Bronchial epithelial cell (primary cell): ENCODE results near the gene NMT1. TPM values are rescaled to one million over a fixed set of nuclear protein-coding genes. Genes with fewer than 3 reads are reported as not detected.
A peak's percentile ranks its signal among the peaks of the same experiment; 100 is the strongest.

ENCODE experiments used
- DNase-seq: peaks from one replicate; pipeline ENCODE4 v3.0.0-alpha.2; 2010; ENCODE audit warnings: low read depth
- FAIRE-seq: peaks from 2 replicates; lab custom pipeline; 2011; peaks lifted over from hg19 to GRCh38; lab: Jason Lieb, UNC
- H3K27me3 ChIP-seq: 2 replicates; pipeline ENCODE4 v1.5.1; 2011; ENCODE audit warnings: low read length; ENCODE audit not compliant: control insufficient read depth, insufficient read depth
- H3K36me3 ChIP-seq: 2 replicates; pipeline ENCODE4 v1.5.1; 2011; ENCODE audit warnings: low read length; ENCODE audit not compliant: control insufficient read depth, insufficient read depth
- H3K4me3 ChIP-seq: 2 replicates; pipeline ENCODE4 v1.5.1; 2011; ENCODE audit warnings: mild to moderate bottlenecking, low read depth, low read length, control low read depth
- CTCF ChIP-seq: IDR thresholded peaks from 2 replicates; pipeline ENCODE4 v1.5.1; 2011; ENCODE audit warnings: mild to moderate bottlenecking, moderate library complexity, low read length, control low read depth, inconsistent platforms; ENCODE audit not compliant: insufficient read depth, severe bottlenecking
- total RNA-seq: library from RNA; depleted of rRNA; stranded (reverse); fragments of >200 nt; gene quantifications from 2 replicates; pipeline ENCODE4 v1.2.1, GENCODE V29; 2014

Gene NMT1
- total RNA-seq, 1 donor from 2014 or later = 54.2 TPM

- H3K27me3 ChIP-seq = no peaks in the 10 kb centered on the region
- no peak for FAIRE-seq
- H3K4me3 ChIP-seq = no peak overlapping the region
- peaks cover 26% of the 10 kb centered on the region for H3K36me3 ChIP-seq
- DNase-seq = no peak
- no peak for TF ChIP-seq CTCF
Measured at GRCh38 chr17:45090711-45091110, 29.6 kb downstream of the NMT1 start.

DNA sequence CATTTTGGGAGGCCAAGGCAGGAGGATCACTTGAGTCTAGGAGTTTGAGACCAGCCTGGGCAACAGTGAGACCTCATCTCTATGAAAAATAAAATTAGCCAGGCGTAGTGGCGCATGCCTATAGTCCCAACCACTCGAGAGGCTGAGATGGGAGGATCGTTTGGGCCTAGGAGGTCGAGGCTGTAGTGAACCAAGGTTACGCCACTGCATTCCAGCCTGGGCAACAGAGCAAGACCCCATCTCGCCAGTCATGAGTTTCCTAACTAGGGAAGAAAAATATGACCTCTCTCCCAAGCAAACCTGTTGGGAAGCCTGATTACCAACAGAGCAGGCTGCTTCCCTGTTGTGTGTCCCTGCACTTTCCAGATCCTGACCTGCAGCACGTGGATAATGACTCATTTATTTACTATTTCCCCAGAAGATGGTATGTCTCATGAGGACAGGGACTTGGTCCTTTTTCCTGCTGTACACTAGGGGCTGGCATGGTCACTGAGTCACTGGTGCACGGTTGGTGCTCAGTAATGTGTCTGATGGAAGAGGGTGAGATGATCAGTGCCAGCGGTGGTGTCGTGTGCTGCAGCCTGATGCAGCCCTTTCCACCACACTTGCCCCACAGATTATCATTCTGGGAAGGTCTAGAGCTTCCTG lies 30.8 kb downstream of the NMT1 start:
- no peak for TF ChIP-seq CTCF
- DNase-seq (peak; percentile 23), FAIRE-seq (no peak)
- Histone ChIP-seq H3K27me3 (no peaks in the 10 kb centered on the region), H3K4me3 (no peak overlapping the region), H3K36me3 (peaks cover 33% of the 10 kb centered on the region)

DNA sequence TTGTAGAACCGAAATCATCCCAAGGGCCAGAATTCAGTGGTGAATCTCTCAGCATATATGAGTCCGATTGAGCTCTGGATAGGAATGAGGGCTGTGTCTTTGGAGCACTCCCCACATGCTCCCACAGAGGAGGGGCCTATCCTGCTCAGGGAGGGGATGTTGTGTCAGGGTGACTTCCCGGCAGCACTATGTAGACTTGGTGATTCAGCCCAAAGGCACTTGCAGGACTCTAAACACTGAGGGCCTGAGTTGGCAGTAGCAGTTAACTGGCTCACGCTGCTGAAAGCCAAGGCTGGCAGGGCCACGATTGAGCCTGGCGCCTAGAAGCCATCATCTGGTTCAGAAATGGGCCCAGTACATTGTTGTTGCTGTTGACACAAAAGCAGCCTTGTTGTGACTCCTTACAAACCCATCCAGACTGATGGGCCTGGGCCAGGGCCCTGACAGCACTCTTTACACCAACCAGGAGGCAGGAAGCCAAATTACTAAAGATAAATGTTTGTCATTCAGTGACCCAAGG lies 31.9 kb downstream of the NMT1 start:
- H3K27me3 ChIP-seq = no peaks in the 10 kb centered on the region
- peaks cover 35% of the 10 kb centered on the region for H3K36me3 ChIP-seq
- no peak for TF ChIP-seq CTCF
- DNase-seq = peak; percentile 96
- no peak overlapping the region for H3K4me3 ChIP-seq
- FAIRE-seq = no peak

DNA sequence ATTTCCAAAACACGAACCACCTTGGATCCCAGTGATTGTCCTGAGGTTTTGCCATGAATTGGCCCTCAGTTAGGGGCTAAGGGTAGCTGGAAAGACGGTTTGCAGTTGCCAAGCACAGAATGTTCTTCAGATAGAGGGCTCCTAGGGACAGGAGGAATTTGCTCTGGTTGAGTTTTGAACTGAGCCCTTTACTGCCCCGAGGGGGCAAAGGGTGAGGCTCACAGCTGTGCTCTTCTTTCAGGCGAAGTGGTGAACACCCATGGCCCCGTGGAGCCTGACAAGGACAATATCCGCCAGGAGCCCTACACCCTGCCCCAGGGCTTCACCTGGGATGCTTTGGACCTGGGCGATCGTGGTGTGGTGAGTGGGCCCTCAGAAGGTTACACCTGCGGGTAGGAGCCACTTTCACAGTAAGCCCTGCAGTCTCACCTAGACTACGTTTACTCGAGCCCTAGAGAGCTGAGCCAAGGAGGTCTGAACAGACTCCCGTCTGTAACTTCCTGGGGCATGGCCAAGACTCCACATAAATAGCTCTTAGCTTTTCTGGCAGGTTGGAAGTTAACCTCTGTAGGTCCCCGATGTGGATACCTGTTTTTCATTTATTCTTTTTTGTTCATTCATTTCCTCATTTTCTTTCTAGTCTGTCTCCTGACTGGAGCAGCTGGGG lies 32.5 kb downstream of the NMT1 start:
- Histone ChIP-seq H3K27me3 (no peaks in the 10 kb centered on the region), H3K36me3 (peaks cover 39% of the 10 kb centered on the region), H3K4me3 (no peak overlapping the region)
- no peak for FAIRE-seq
- no peak for TF ChIP-seq CTCF
- no peak for DNase-seq

DNA sequence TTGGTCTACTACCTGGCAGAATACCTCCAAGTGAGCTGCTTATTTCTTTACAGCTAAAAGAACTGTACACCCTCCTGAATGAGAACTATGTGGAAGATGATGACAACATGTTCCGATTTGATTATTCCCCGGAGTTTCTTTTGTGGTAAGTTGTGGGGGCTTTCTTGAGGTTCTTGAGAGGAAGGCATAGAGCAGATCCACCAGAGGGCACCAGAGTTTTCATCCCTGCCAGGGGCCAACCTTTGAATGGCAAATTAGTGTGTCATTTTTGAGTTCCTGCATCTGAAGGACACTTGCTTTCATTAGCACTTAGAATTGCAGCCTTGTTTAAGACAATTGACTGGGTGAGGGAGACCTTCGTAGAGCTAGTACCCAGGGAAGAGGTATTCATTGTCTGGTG lies 35.0 kb downstream of the NMT1 start:
- Histone ChIP-seq H3K36me3 (peaks cover 38% of the 10 kb centered on the region), H3K27me3 (no peaks in the 10 kb centered on the region), H3K4me3 (no peak overlapping the region)
- peak; percentile 54 for TF ChIP-seq CTCF
- DNase-seq (peak; percentile 36), FAIRE-seq (no peak)

- no peak for TF ChIP-seq CTCF
- H3K36me3 ChIP-seq = peaks cover 42% of the 10 kb centered on the region
- DNase-seq = no peak
- H3K27me3 ChIP-seq = no peaks in the 10 kb centered on the region
- FAIRE-seq = no peak
- no peak overlapping the region for H3K4me3 ChIP-seq
Measured at GRCh38 chr17:45096926-45097325, 35.8 kb downstream of the NMT1 start.
